Tibial artery (tissue), 4 donors: ENCODE results near the gene TULP4.

Source experiments
- DNase-seq, 2 donors: peaks; one replicate each; pipeline ENCODE4 v3.0.0-alpha.2; 2019
- H3K27ac ChIP-seq, 2 donors: fragments of 200-600 bp; sonication (generic) in 1 of 2; 1 replicate in 1 of 2; 2 replicates in 1 of 2; pipeline ENCODE4 v1.5.1; 2018 to 2019; ENCODE audit warnings: mild to moderate bottlenecking in 1 of 2
- H3K27me3 ChIP-seq, 2 donors: fragments of 200-600 bp; sonication (generic) in 1 of 2; one replicate each; pipeline versions ENCODE4 v1.5.1 to v1.6.0; 2016 to 2019
- H3K36me3 ChIP-seq, 3 donors: fragments of 200-600 bp; sonication (generic) in 2 of 3; one replicate each; pipeline ENCODE4 v1.5.1; 2016 to 2019; ENCODE audit warnings: mild to moderate bottlenecking in 2 of 3
- H3K4me1 ChIP-seq, 4 donors: fragments of 200-600 bp; sonication (generic) in 2 of 4; 1 replicate in 3 of 4; 2 replicates in 1 of 4; pipeline ENCODE4 v1.5.1; 2016 to 2019
- H3K4me3 ChIP-seq, 2 donors: fragments of 200-600 bp; sonication (generic) in 1 of 2; 1 replicate in 1 of 2; 2 replicates in 1 of 2; pipeline ENCODE4 v1.5.1; 2018 to 2019; ENCODE audit warnings: mild to moderate bottlenecking in 2 of 2
- H3K9me3 ChIP-seq, 3 donors: fragments of 200-600 bp; sonication (generic) in 1 of 3; one replicate each; pipeline ENCODE4 v1.5.1; 2016 to 2019
- intact Hi-C: fragments of 100-400 bp; cut with DNase I; formaldehyde crosslinking; loops from one replicate; pipeline ENCODE4 v1.15.0; 2023; ENCODE audit warnings: low total_unique reads
- TF ChIP-seq, protein P1 (sequence below), 2 experiments: fragments of 200-600 bp in 1 of 2; fragments of 450-650 bp in 1 of 2; IDR thresholded peaks; one replicate each; pipeline ENCODE4 v1.5.1; 2017 to 2019; ENCODE audit warnings: antibody characterized with exemption in 2 of 2, mild to moderate bottlenecking in 1 of 2, moderate library complexity in 1 of 2

The TULP4 gene

DNA sequence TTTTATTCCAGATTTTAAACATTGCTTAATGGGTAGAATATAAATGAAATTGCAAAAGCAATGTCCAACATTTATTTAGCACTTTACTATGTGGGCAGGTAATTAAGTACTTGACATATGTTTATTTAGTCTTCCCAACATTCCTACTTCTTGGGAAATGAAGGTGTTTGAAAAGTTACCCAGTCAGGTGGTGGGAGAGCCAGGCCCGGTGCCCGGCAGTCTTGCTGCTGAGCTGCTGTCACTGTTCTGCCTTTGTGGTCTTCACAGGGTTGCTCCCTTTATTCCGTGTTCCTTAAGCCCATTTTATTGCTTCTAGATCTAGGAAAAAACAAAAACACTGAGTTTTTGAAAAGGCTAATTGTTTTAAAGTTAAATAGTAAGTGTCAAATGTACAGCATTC lies 42.6 kb upstream of the TULP4 start:
- intact Hi-C loops: no loop called here
- Histone ChIP-seq H3K27me3 (no peaks in the 10 kb centered on the region), H3K36me3 (no peaks in the 10 kb centered on the region), H3K4me3 (no peak overlapping the region), H3K27ac (no peak overlapping the region), H3K9me3 (no peaks in the 10 kb centered on the region), H3K4me1 (peaks cover 0 to 7% (median 2%) of the 10 kb centered on the region in 4 donors)
- no peak for DNase-seq
- TF ChIP-seq, protein P1, sequence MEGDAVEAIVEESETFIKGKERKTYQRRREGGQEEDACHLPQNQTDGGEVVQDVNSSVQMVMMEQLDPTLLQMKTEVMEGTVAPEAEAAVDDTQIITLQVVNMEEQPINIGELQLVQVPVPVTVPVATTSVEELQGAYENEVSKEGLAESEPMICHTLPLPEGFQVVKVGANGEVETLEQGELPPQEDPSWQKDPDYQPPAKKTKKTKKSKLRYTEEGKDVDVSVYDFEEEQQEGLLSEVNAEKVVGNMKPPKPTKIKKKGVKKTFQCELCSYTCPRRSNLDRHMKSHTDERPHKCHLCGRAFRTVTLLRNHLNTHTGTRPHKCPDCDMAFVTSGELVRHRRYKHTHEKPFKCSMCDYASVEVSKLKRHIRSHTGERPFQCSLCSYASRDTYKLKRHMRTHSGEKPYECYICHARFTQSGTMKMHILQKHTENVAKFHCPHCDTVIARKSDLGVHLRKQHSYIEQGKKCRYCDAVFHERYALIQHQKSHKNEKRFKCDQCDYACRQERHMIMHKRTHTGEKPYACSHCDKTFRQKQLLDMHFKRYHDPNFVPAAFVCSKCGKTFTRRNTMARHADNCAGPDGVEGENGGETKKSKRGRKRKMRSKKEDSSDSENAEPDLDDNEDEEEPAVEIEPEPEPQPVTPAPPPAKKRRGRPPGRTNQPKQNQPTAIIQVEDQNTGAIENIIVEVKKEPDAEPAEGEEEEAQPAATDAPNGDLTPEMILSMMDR (IDR thresholded peaks at IDR 0.05): no peak

DNA sequence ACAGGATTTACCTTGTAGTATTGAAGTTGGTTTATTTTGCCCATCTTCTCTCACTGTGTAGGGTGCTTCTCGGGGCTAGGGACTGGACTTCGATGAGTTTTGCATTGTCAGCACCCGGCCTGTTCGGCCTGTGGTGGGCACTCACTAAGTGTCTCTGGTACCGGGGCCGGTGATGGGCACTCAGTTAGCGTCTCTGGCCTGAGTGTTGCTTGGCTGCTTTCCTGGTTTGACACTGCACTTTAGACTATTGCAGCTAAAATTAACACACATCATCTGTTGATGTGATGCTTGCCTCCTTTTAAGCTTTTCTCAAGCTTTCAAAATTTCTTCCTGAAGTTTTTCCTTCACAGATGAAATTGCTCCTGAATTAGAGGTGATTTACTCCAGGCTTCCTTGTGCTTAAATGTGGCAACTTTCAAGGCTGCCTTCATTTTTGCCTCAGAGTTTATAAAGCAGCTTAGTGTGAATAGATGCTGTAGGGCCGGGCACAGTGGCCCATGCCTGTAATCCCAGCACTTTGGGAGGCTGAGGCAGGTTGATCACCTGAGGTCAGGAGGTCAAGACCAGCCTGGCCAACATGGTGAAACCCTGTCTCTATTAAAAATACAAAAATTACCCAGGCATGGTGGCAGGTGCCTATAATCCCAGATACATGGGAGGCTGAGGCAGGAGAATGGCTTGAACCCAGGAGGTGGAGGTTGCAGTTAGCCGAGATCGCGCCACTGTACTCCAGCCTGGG lies 41.7 kb upstream of the TULP4 start:
- Histone ChIP-seq H3K4me3 (no peak overlapping the region), H3K27me3 (no peaks in the 10 kb centered on the region), H3K27ac (no peak overlapping the region), H3K4me1 (peaks cover 0 to 7% (median 2%) of the 10 kb centered on the region in 4 donors), H3K9me3 (no peaks in the 10 kb centered on the region), H3K36me3 (no peaks in the 10 kb centered on the region)
- TF ChIP-seq, protein P1 (IDR thresholded peaks at IDR 0.05): no peak
- intact Hi-C loops: no loop called here
- DNase-seq: no peak

DNA sequence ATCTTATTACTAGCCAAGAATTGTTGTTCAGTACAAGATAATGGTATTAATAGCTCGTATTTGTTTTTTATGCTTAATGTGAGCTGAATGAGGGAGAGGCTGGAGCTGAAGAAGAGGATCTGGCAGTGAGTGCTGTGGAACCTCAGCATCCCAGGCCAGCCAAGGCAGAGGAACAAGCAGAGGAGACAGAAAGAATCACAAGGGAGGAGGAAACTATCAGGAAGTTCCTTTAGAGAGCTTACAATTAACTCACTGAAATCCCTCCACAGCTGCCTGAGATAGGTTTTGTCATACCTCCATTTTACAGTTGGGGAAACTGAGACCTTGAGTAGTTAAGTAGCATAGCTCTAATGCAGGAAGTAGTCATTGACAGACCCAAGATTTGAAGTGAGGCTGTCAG lies 39.9 kb upstream of the TULP4 start:
- no peak for DNase-seq
- no peaks in the 10 kb centered on the region for H3K27me3 ChIP-seq
- H3K36me3 ChIP-seq: no peaks in the 10 kb centered on the region
- intact Hi-C loops: no loop called here
- TF ChIP-seq, protein P1 (IDR thresholded peaks at IDR 0.05): no peak
- peaks cover 0 to 7% (median 2%) of the 10 kb centered on the region in 4 donors for H3K4me1 ChIP-seq
- H3K4me3 ChIP-seq: no peak overlapping the region
- no peaks in the 10 kb centered on the region for H3K9me3 ChIP-seq
- H3K27ac ChIP-seq: no peak overlapping the region

DNA sequence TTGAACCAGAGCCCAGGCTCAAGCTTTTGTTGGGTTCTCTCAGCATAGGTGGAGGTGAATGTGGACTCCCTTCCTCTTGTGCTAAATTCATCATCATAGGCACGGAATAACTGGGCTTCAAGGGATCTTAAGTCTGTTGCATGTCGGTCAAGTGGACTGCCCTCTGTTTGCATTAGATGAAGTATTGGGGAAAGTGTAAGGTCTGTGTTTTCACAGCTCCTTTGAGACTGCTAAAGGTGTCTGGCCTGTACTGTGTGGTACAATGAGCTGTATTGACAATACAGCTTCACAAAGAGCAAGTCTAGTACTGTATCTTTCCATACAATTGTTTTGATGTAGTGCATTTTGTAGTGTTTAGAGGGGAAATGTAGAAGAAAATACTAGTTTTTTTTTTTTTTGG lies 34.3 kb upstream of the TULP4 start:
- TF ChIP-seq, protein P1 (IDR thresholded peaks at IDR 0.05): no peak
- Histone ChIP-seq H3K9me3 (no peaks in the 10 kb centered on the region), H3K27ac (no peak overlapping the region), H3K36me3 (no peaks in the 10 kb centered on the region), H3K4me3 (no peak overlapping the region), H3K27me3 (no peaks in the 10 kb centered on the region), H3K4me1 (peaks cover 0 to 2% (median 0%) of the 10 kb centered on the region in 4 donors)
- DNase-seq: no peak
- intact Hi-C loops: no loop called here

DNA sequence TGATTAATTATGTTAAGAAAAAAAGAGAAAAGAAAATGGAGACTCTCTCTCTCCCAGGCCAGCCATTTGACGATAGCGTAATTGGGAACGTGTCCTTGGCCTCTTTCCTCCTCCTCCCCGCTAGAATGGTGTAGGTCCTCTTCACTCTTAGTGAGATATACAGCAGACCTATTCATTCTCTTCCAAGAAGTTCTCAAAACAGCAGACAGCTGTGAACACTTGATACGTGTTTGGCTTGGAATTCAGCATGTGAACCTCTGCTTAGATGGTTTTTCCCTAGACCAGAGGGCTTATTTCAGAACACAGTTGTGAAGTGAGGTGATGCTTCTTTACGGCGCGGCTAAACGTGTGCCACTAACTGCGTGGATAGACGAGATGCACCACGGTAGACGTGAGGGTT lies 32.6 kb upstream of the TULP4 start:
- H3K27ac ChIP-seq: no peak overlapping the region
- H3K36me3 ChIP-seq: no peaks in the 10 kb centered on the region
- intact Hi-C loops: no loop called here
- TF ChIP-seq, protein P1 (IDR thresholded peaks at IDR 0.05): no peak
- H3K4me1 ChIP-seq: peaks cover 0 to 15% (median 7%) of the 10 kb centered on the region in 4 donors
- no peaks in the 10 kb centered on the region for H3K9me3 ChIP-seq
- DNase-seq: no peak
- no peaks in the 10 kb centered on the region for H3K27me3 ChIP-seq
- H3K4me3 ChIP-seq: no peak overlapping the region
